Measurements from ENCODE around the gene IPO9.

GRCh38 chr1:201840490-201840889 is 11.5 kb downstream of the IPO9 start:
- no peak for TF ChIP-seq POLR2A (IDR thresholded peaks at IDR 0.05)
- TF ChIP-seq, protein P1, sequence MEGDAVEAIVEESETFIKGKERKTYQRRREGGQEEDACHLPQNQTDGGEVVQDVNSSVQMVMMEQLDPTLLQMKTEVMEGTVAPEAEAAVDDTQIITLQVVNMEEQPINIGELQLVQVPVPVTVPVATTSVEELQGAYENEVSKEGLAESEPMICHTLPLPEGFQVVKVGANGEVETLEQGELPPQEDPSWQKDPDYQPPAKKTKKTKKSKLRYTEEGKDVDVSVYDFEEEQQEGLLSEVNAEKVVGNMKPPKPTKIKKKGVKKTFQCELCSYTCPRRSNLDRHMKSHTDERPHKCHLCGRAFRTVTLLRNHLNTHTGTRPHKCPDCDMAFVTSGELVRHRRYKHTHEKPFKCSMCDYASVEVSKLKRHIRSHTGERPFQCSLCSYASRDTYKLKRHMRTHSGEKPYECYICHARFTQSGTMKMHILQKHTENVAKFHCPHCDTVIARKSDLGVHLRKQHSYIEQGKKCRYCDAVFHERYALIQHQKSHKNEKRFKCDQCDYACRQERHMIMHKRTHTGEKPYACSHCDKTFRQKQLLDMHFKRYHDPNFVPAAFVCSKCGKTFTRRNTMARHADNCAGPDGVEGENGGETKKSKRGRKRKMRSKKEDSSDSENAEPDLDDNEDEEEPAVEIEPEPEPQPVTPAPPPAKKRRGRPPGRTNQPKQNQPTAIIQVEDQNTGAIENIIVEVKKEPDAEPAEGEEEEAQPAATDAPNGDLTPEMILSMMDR (IDR thresholded peaks at IDR 0.05): no peak

Data from Peyer's patch (tissue), 4 donors.